Measurements from ENCODE around the gene AK1. TPM values are rescaled to one million over a fixed set of nuclear protein-coding genes. Genes with fewer than 3 reads are reported as not detected.

Gene AK1
- total and polyA plus RNA-seq, 4 donors = 63.8 to 386 (median 113) TPM

- no peak overlapping the region for H3K27ac ChIP-seq (ENCODE audit: low read depth in 1 of 2, low read length in 1 of 2)
- no peaks in the 10 kb centered on the region for H3K9me3 ChIP-seq (ENCODE audit: control insufficient read depth in 4 of 4, insufficient read depth in 3 of 4, low read length in 3 of 4)
- no peak overlapping the region for H3K4me3 ChIP-seq
- H3K4me1 ChIP-seq (ENCODE audit: control insufficient read depth in 5 of 5, insufficient read depth in 5 of 5, low read length in 5 of 5) = peaks cover 0 to 16% (median 7%) of the 10 kb centered on the region in 5 donors
- H3K27me3 ChIP-seq (ENCODE audit: control insufficient read depth in 3 of 3, insufficient read depth in 3 of 3, low read length in 2 of 3) = no peaks in the 10 kb centered on the region
- no peak overlapping the region for H3K9ac ChIP-seq (ENCODE audit: insufficient read depth in 1 of 2, low read length in 2 of 2)
- TF ChIP-seq CTCF (IDR thresholded peaks at IDR 0.05; ENCODE audit: control extremely low read depth, extremely low read depth) = no peak
- ATAC-seq (ENCODE audit: insufficient read depth, low FRiP score) = no peak
- peaks cover 4 to 44% (median 22%) of the 10 kb centered on the region in 4 donors for H3K36me3 ChIP-seq (ENCODE audit: control insufficient read depth in 4 of 4, insufficient read depth in 4 of 4, low read length in 4 of 4)
- WGBS, 2 donors = 97 to 98% methylated on average over 18 of the region's 18 CpGs
- DNase-seq = no peak
Observed at GRCh38 chr9:127886401-127886972, 9.0 kb upstream of the AK1 start.

DNA sequence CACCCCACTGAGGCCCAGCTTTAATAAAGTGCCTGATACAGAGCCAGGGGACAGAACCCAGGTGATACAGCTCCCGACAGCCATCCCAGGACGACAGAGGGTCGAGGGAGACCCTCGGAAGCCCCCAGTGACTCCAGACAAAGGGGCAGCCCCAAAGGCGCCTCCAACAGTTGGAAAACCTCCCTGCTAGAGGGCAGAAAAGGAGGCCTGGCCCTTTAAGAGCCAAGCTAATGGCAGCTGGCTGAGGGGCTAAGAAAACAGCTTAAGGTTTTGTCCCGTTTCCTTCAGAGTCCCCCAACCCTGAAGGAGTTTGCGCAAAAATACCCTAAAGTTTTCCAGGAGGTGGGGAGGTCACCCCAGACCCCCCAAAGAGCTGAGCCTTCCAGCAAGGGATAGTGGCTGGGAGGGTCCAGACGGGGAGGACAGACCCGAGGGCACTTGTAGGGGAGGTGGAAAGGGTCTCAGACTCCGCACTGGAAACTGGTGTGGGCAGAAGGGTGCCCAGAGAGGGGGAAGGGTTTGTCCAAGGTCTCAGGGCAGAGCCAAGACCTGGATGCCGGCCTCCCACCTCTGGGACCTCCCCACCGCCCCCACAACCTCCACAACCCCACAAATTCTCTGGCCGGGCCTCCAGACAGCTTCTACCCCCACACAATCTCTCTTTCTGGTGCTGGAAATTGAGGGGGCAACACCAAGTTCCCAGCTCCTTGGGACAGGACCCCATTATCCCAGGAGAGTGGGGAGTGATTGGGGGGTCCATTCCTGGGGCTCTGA, 8.2 kb upstream of the AK1 start:
- H3K27ac ChIP-seq (ENCODE audit: low read depth in 1 of 2, low read length in 1 of 2) = peak overlapping the region in 1 of 2 donors; percentile 13
- no peak for TF ChIP-seq CTCF (IDR thresholded peaks at IDR 0.05; ENCODE audit: control extremely low read depth, extremely low read depth)
- no peak overlapping the region for H3K9ac ChIP-seq (ENCODE audit: insufficient read depth in 1 of 2, low read length in 2 of 2)
- no peak for DNase-seq
- H3K36me3 ChIP-seq (ENCODE audit: control insufficient read depth in 4 of 4, insufficient read depth in 4 of 4, low read length in 4 of 4) = peaks cover 4 to 41% (median 22%) of the 10 kb centered on the region in 4 donors
- no peak for ATAC-seq (ENCODE audit: insufficient read depth, low FRiP score)
- H3K27me3 ChIP-seq (ENCODE audit: control insufficient read depth in 3 of 3, insufficient read depth in 3 of 3, low read length in 2 of 3) = no peaks in the 10 kb centered on the region
- WGBS, 2 donors = 82% methylated on average over 13 of the region's 13 CpGs
- no peak overlapping the region for H3K4me3 ChIP-seq
- H3K9me3 ChIP-seq (ENCODE audit: control insufficient read depth in 4 of 4, insufficient read depth in 3 of 4, low read length in 3 of 4) = no peaks in the 10 kb centered on the region
- peaks cover 0 to 16% (median 7%) of the 10 kb centered on the region in 5 donors for H3K4me1 ChIP-seq (ENCODE audit: control insufficient read depth in 5 of 5, insufficient read depth in 5 of 5, low read length in 5 of 5)

GRCh38 chr9:127884976-127885490, 7.6 kb upstream of the AK1 start:
- ATAC-seq (ENCODE audit: insufficient read depth, low FRiP score) = no peak
- H3K4me3 ChIP-seq = no peak overlapping the region
- H3K36me3 ChIP-seq (ENCODE audit: control insufficient read depth in 4 of 4, insufficient read depth in 4 of 4, low read length in 4 of 4) = peaks cover 4 to 34% (median 21%) of the 10 kb centered on the region in 4 donors
- H3K9me3 ChIP-seq (ENCODE audit: control insufficient read depth in 4 of 4, insufficient read depth in 3 of 4, low read length in 3 of 4) = no peaks in the 10 kb centered on the region
- peaks cover 0 to 16% (median 7%) of the 10 kb centered on the region in 5 donors for H3K4me1 ChIP-seq (ENCODE audit: control insufficient read depth in 5 of 5, insufficient read depth in 5 of 5, low read length in 5 of 5)
- no peak for DNase-seq
- no peaks in the 10 kb centered on the region for H3K27me3 ChIP-seq (ENCODE audit: control insufficient read depth in 3 of 3, insufficient read depth in 3 of 3, low read length in 2 of 3)
- no peak for TF ChIP-seq CTCF (IDR thresholded peaks at IDR 0.05; ENCODE audit: control extremely low read depth, extremely low read depth)
- no peak overlapping the region for H3K9ac ChIP-seq (ENCODE audit: insufficient read depth in 1 of 2, low read length in 2 of 2)
- 72 to 75% methylated on average over 15 of the region's 15 CpGs for WGBS, 2 donors
- peak overlapping the region in 1 of 2 donors; percentile 41 for H3K27ac ChIP-seq (ENCODE audit: low read depth in 1 of 2, low read length in 1 of 2)

Measured in lung (tissue), 12 donors.